GM21367 (cell line): ENCODE measurements around the gene PREX1.
"Not testable (repeated sequence)": the region's sequence is repeated elsewhere in the genome, so short reads cannot be mapped to it uniquely, and the experiment has no call there.

Source experiments
- ATAC-seq: cut with Tn5 transposase; IDR thresholded peaks from one replicate; pipeline ENCODE4 v1.9.1; 2021; ENCODE audit not compliant: unreplicated experiment

Gene PREX1

DNA sequence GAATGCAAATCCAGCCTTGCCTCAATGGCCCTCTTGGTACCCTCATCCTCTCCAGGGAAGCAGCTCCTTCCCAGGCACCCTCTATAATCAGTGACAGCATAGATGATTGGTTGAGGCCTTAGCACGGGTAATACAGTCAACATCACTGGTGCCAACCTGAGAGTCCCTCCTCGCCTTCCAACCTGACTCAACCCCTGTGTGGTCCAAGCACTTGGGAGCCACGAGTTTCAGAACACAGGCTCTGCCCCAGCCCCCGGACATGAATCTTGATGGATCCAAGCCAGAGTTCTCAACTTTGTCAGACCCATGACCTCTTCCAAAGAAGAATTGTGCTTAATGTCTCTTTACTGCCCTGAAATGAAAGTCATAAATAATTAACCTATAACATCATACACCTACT is 213.9 kb downstream of the PREX1 start:
- ATAC-seq, result no peak

DNA sequence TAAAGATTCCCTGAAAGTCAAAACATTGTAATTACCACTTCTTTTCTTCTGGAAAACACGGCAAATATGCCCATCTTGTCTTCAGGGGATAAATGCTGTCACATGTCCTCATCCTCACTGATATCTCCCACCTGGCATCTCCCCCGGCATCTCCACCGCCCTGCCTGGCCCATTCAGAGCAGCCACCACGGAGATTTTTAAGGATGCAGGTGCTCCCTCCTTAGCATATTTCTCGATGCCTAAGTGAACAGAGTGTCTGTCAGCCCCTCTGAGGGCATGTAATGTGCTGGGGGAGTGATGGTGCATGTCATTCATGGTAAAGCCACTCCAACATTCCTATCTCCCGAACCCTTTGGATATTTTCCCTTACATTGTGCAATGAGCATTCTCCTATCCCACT is 215.5 kb downstream of the PREX1 start:
- no peak for ATAC-seq

DNA sequence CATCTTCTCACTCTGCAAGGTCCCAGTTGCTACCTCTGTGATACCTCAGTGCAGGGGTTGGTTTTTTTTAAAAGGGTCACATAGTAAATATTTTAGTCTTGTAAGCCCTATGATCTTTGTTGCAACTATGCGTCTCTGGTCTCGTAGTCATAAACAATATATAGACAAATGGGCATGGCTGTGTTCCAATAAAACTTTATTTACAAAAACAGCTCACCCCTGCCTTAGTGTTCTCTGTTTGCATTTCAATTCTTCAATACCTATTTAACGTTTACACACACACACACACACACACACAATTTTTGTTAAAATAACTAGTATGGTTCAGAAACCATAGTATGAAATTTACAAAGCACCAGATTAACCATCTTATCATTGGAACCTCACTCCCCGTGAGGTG is 216.8 kb downstream of the PREX1 start:
- no peak for ATAC-seq

DNA sequence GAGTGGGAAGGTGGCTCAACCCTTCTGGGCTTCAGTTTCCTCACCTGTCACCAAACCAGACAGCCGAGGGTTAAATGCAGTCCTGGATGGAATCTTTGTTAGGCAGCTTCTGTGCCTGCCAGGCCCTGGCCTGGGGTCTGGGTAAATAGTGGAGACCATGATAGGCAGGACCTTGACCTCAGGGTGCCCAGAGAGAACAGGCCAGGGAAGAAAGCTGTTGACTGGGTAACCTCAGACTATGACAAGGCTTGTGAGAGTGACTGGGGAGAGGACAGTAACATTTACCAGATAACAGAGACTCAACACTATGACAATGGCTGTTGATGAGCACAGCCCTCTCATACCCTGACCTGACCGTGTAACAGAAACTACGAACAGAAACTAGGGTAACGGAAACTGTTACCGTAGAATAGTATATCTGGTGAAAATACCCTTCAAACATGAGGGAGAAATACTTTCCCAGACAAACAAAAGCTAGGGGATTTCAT is 218.3 kb downstream of the PREX1 start:
- no peak for ATAC-seq

DNA sequence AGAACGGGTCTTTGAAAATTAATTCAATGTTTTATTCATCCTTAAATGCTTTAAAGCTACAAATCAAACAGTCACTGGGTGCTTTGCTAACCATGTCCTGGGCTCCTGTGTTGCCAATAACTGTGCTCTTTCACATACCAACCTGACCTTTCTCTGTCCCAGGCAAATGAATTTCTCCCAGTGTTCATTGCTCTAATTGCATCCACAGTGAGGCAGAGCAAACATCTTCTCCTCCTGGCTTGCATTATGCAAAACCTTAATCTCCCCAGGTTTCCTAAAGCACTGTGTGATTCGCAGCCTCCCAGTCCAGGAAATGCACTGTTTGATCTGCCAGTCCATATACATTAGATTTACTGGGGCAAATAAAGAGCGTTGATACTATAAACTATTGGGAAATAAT is 219.0 kb downstream of the PREX1 start:
- no peak for ATAC-seq

DNA sequence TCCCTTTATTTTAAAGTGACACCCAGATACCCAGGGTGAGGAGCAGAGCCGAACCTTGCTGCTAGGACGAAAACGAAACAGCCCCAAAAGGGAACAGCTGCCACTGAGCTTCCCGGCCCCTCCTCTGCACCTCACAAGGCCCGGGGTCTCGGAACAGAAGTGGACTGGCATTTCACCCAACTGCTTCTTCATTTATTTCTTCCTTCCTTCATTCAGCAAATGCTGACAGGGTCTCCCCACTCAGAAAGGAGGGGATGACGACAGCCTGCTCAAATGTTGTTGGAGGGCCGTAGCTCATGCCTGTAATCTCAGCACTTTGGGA is 220.3 kb downstream of the PREX1 start:
- no peak for ATAC-seq

DNA sequence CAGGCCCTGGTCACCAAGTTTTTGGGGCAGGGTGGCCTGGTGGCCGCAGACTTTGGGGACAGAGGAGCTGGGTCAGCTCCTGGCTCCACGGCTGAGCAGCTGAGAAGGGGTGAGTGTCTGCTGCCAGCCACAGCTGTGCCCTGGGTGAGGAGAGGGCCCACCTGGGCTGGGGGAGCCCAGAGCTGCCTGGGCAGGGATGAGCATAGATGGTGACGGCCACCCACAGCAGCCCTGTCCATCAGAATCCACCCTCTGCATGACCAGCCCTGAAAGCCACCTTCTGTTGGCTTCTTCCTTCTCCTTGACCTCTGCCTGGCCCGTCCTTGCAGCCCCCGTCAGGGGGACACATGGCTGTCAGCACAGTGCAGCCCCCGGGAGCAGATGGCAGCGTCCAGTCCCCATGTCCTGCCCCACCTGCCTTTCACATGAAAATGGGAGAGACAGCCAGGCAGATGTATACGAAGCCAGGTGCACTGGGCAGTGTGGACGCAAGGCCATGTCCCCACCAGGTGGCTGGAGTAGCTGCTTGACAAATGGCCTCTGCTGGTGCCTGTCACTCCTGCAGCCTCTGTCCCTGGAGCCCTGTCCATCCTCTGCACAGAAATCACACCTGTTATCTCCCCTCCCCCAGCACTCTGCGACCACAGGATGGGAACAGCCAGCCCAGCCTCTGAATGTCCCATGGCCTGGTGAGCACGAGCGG is 220.8 kb downstream of the PREX1 start:
- no peak for ATAC-seq

DNA sequence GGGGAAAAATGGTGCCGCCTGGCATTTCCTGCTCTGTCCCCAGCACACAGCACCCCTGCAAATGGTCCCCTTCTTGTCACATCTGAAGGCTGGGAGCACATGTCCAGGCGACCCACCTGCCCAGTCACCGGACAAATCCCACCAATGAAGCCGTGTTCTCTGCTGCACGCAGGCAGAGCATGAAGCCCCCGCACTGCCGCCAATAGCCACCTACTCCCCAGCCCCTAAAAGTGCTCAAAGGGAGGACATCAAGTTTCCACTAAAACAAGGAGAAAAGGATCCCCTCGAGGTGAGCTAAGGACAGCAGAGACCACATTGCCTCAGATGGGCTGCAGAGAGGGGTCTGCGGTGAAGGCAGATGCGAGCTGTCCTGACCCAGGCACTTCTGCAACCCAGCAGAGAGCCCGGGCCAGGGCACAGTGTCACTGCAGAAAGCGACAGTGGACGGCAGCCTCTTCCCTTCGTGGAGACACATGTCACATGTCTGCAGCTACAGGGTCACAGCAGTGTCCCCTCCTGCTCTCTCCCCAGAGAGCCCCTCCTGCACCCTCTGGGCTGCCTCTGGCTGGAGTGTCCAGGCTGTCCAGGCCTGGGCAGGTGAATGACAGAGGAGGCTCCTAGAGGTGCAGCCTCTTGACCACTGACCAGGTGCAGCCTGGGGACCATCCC is 221.5 kb downstream of the PREX1 start:
- no peak for ATAC-seq

DNA sequence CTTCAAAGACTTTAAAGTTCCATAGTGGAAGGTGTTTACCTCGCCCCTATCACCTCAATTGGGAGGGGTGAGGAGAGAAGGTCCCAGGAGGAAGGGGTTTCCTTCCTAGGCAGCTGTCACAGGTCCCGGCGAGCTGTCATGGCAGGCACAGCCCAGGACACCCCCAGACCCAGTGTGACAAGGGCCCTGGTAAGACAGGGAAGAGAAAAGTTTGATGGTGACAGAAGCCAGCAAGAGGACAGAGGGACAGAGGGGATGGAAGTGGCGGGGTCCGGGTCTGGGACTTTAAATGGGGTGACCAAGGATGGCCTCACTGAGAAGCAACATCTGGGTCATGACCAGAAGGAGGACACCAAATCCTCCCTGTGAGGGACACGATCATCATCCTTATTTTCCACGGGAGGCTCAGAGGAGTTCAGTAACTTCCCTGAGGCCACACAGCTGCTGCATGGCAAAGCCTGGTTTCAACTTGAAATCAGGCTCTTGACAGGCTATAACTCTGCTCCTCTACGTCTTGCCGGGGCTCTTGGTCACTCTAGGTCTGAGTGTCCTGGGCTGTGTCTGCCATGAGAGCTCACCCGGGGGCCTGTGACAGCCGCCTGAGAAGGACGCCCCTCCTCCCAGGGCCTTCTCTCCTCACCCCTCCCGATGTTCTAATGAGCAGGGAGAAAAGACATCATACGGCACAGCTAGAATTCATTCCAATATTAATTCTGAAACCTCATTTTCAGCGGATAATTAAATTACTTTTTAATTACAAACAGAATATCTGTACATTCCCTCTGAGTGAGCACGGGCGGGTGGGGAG is 222.2 kb downstream of the PREX1 start:
- no peak for ATAC-seq

DNA sequence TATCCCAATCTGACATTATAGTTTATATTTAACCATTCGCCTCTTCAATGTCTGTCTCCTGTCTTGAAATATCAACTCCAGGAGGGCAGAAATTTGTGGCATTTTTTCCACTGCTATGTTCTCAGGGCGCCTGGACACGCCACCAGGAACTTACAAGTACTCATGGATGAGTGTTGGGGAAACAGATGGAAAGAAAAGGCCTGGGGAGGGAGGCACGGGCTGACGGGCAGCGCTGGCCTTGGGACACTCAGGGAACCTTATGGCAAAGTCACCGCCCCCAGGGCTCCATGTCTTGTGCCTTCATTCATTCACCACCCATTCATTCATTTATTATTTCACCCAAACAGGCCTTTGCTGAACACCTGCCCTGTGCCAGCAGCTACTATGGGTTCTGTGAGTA is 222.9 kb downstream of the PREX1 start:
- ATAC-seq, result no peak

DNA sequence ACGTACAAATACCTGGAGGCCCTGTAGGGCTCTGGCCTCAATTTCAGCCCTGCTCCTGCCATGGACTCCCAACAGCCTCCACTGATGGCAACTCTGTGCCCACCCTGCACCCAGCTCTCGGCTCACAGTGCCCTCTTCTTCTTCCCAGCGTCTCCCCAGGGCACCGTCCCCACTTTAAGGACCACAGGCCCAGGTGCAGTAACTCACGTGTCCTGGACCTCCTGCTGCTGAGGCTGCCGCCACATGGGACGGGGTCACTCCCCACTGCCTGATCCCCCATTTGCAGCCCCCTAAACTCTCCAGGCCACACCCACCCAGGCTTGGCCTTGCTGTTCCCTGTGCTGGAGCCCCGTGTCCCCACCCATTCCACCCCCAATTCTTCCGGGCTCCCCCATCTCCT is 223.4 kb downstream of the PREX1 start:
- no peak for ATAC-seq

DNA sequence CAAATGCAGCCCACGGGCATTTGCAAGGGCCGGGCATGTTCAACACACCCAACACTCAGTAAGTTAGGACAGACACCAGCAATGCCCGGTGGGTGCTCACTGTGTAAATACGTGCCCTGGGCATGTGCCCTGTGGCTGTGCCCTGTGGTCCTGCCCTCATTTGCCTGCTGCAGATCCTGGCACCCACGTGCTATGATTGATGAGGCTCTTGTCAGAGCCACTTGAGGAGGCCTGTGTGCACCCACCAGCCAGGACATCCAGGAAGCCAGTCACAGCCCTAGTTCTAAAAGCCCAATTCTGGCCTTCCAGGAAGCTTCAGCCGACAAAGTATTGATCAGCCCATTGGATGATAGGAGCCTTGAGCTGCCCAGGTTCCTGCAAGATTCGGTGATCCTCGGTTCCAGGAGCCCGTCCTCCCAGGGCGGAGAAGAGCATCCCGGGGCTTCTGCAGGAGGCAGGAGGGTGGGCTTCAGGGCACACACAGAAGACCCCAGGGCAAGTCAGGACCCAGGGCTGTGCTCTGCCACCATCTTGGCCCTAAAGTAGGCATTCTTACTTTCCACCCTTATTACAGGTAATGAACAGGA is 223.9 kb downstream of the PREX1 start:
- ATAC-seq, result no peak

DNA sequence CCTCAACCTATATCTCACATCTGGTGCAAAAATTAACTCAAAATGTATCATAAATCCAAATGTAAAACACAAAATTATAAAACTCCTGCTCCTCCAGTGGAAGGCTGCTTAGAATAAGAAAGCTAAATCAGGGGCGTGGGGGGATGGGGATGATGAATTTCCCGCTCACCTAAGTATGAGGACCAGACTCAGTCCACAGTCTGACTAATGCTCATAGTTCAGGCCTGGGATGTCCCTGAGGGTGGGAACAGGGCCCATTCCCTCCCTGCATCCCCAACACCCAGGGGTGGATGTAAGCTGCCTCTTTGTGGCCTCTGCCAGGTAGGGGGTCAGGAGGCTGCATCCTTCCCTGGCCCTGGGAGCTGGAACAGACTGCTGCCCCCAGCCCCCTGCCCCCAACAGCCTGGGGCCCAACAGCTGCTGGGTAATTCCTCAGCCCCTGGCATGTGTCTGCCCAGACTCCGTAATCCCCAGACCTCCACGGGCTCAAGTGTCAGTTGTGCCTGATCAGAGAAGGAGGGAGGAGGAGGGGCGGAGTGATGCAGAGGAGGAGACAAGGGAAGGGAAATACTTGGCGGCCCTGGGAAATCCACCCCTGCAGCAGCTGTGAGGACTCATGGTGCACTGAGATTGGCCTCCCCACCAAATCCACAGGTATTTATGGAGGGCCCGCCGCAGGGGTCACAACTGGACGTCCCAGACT is 224.5 kb downstream of the PREX1 start:
- ATAC-seq, result no peak

DNA sequence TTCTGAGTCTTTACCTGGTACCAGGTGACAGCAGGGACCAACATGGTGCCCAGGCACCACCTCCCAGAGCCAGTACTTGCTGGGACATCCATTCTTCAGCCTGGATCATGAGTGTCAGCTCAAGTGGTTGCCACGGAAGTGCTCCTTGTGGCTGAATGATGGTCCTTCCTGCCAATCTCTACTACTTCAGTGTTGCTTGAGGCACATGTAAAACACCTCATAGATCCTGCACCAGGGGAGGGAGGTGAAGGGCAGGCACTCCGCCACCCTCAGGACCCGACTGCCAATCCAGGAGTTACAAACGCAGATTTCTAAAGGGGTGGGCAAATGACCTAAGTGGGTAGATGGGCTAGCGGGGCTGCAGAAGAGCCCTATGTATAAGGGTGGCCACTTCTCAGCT is 226.0 kb downstream of the PREX1 start:
- ATAC-seq, result no peak

DNA sequence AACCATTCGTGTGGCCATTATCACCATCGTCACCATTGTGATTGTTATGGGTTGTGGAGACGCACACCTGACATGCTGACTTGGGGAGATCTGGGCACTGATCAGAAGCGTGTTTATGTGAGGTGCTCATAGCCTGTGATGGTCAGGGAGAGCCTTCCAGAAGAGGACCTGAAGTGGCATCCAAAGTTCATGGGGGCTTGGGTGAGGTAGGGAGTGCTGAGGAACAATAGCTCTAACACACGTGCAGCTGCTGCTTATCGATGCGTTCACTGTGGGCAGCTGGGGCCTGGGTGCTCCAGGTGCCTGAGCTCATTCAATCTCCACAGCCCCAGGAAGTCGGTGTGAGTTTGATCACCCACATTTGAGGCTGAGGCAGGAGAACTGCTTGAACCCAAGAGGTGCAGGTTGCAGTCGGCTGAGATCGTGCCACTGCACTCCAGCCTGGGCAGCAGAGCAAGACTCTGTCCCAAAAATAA is 227.3 kb downstream of the PREX1 start:
- no peak for ATAC-seq

DNA sequence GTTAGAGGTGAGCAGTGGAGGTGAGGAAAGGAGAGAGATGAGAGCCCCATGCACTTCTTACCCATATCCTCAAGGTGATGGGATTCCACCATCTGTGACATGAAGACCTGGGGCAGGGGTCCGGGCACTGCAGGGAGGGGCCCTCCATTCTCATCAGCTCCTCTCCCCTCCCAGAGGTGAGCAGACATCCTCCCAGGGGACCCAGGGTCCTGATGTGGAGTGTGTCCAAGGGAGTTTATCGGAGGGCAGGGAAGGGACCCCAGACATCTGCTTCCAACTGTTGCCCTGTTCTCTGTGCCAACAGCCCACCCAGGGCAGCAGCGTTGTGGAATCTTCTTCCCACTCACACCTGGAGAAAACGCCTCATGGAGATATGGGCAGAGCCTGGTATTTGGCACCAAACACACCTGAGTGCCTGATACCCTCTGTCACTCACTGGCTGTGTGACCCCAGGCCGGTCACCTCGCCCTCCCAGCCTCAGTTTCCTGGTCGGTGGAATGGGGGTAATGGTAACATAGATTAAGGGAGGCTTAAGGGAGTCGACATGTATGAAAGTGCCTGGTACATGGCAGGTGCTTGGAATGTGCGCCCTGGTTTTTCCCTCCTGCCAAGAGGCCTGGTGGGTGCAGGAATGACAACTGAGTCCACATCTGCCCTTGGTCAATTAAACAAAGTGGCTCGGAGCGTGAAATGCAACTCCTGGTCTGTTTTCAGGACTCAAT is 227.9 kb downstream of the PREX1 start:
- ATAC-seq, result no peak

DNA sequence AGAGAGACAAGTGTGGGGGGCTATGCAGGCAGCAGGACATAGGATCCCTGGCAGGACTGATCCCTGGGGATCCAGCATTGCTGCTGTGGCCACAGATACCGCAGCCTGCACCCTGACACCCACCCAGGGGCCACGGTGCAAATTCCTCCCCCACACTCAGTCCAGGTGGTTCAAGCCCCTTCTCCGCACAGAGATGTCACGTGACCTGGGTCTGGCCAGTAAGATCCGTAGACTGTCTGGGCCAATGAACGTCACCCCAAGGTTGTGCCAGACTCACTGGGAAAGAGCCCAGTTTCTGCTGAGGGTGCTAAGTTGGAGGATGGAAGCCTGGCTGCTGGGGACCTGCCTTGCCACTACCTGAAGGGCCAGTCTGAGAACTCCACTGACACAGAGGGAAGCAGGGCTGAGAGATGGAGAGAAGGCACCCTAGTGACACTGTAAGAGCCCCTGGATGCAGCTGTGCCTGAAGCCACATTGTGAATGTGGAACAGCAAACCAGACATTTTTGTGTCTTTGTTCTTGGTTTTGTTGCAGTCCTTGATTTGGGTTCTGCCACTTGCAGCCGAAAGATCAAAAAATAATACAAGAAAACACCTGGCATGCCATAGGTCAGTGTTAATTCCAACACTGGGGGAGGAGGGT is 228.6 kb downstream of the PREX1 start:
- no peak for ATAC-seq

DNA sequence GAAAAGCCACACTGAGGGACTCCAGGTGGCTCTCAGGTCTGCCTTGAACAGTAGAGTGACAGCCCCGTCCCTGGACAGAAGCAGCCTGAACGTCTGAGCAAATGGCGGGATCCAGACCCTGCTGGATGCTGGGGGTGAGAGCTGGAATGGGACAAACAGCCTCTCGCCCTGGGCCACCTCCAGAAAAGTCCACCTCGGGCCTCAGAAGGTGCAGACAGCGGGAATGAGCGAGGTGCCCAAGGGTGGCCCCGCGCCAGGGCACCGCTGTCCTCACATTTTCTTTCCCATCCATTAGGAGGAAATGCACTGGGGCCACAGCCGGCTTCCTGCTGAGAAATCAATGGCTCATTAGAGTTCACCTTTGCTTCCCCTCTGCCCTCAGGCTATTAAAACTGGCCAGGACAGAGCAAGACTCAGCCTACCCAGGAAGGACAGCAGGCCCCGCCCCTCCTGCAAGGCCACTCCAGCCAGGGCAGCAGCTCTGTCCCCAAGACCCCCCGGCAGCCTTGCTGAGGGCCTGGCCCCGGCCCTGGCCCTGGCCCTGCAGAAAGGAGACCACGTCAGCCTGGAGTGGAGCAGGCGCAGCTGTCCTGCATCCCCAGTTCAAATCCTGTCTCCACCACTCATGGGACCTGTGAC is 229.4 kb downstream of the PREX1 start:
- ATAC-seq, result not testable (repeated sequence)

DNA sequence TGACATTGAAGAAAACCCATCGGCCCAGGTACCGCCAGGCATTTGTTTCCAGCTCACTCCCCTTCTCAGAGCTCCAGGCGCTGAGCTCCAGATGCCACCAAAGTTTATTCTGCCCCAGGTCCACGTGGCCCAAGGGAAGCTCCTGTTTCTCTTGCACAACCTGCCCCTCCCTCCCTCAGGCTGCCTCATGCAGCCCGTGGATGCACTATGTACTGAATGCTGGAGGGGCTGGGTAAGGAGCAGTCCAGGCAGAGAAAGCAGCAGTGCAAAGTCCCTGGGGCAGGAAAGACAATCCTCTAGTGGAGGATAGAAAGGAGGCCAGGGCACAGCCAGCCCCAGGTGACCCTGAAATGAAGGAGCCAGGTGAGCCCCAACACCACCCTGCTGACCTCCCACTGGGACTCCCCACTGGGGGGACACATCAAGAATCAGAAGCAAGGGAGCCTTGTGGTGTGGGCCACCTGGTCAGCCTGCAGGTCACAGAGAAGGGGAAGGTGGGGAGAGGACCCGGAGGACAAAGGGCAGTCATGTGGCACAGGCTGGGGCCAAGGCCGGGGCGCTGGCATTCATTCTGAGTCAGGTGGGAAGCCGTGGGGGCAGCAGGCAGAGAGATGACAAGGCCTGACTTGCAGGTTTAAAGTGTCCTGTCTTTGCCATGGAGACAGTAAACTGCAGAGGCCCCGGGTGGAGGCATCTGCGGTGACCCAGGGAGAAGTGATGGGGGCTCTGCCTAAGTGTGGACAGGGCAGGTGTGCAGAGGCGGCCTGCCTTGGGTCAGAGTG is 230.1 kb downstream of the PREX1 start:
- ATAC-seq, result no peak
